ENCODE data around the gene MBD3L3. TPM values are rescaled to one million over a fixed set of nuclear protein-coding genes. Genes with fewer than 3 reads are reported as not detected.

Gene MBD3L3
- total and polyA plus RNA-seq, 9 of the 15 experiments (the other 6 are each of a cell fraction or from before 2014, with no cell fraction given): not detected

DNA sequence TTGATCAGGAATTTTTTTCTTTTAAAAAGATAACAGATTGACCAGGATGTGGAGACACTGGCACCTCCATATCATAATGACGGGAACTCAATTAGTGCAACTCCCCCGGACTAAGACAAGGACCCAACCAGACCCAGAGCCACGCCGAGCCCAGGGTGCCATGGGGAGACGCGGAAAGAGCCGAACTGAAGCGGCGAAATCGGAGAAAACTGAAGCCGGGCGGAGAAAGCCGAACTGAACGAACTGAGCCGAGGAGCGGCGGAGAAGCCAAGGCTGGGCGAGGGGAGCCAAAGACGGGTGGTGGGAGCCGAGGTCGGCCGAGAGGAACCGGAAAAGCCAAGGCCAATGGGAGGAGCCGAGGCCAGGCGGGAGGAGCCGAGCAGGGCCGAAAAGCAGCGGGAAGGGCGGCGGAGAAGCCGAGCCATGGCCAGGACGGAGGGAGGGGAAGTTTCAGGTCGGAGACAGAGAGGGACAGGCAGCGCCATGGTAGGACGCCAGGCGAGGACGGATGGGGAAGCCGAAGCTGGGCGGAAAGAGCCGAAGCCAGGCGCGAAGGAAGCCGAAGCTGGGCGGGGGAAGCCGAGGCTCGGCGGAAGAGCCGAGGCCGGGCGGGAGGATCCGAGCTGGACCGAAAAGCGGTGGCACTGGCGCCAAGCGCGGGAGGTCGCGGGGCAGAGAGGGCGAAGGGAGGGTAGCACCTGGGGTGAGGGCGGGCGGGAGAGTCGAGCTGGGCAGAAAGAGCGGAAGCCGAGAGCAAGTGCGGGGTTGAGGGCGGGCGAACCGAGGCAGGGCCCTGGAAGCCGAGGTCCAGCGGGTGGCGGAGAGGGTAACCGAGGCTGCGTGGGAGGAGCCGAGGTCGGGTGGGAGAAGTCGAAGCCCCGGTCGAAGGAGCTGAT is 40.5 kb upstream of the MBD3L3 start (continued):
- TF ChIP-seq, protein P1, sequence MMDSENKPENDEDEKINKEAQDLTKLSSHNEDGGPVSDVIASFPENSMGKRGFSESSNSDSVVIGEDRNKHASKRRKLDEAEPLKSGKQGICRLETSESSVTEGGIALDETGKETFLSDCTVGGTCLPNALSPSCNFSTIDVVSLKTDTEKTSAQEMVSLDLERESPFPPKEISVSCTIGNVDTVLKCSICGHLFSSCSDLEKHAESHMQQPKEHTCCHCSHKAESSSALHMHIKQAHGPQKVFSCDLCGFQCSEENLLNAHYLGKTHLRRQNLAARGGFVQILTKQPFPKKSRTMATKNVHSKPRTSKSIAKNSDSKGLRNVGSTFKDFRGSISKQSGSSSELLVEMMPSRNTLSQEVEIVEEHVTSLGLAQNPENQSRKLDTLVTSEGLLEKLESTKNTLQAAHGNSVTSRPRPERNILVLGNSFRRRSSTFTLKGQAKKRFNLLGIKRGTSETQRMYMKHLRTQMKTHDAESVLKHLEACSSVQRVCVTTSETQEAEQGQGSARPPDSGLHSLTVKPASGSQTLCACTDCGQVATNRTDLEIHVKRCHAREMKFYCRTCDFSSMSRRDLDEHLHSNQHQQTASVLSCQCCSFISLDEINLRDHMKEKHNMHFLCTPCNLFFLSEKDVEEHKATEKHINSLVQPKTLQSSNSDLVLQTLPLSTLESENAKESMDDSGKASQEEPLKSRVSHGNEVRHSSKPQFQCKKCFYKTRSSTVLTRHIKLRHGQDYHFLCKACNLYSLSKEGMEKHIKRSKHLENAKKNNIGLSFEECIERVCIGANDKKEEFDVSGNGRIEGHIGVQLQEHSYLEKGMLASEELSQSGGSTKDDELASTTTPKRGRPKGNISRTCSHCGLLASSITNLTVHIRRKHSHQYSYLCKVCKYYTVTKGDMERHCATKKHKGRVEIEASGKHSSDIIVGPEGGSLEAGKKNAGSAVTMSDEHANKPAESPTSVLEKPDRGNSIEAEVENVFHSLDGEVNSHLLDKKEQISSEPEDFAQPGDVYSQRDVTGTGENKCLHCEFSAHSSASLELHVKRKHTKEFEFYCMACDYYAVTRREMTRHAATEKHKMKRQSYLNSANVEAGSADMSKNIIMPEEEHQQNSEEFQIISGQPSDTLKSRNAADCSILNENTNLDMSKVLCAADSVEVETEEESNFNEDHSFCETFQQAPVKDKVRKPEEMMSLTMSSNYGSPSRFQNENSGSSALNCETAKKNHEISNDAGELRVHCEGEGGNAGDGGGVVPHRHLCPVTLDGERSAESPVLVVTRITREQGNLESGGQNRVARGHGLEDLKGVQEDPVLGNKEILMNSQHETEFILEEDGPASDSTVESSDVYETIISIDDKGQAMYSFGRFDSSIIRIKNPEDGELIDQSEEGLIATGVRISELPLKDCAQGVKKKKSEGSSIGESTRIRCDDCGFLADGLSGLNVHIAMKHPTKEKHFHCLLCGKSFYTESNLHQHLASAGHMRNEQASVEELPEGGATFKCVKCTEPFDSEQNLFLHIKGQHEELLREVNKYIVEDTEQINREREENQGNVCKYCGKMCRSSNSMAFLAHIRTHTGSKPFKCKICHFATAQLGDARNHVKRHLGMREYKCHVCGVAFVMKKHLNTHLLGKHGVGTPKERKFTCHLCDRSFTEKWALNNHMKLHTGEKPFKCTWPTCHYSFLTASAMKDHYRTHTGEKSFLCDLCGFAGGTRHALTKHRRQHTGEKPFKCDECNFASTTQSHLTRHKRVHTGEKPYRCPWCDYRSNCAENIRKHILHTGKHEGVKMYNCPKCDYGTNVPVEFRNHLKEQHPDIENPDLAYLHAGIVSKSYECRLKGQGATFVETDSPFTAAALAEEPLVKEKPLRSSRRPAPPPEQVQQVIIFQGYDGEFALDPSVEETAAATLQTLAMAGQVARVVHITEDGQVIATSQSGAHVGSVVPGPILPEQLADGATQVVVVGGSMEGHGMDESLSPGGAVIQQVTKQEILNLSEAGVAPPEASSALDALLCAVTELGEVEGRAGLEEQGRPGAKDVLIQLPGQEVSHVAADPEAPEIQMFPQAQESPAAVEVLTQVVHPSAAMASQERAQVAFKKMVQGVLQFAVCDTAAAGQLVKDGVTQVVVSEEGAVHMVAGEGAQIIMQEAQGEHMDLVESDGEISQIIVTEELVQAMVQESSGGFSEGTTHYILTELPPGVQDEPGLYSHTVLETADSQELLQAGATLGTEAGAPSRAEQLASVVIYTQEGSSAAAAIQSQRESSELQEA (IDR thresholded peaks at IDR 0.05; ENCODE audit: low read depth): peak; percentile 83
- TF ChIP-seq MCM7 (IDR thresholded peaks at IDR 0.05) (no peak), YY1 (IDR thresholded peaks at IDR 0.05; ENCODE audit: borderline replicate concordance in 1 of 3, control insufficient read depth in 1 of 3, extremely low read depth in 1 of 3, insufficient read depth in 3 of 3, insufficient read length in 1 of 3, insufficient replicate concordance in 2 of 3, low read depth in 1 of 3, low read length in 2 of 3) (peak in 1 of 3 experiments; percentile 69), ZFX (CRISPR knock-in tag; IDR thresholded peaks at IDR 0.05) (peak; percentile 50), KDM5B (IDR thresholded peaks at IDR 0.05; ENCODE audit: insufficient replicate concordance, low read depth, low read length) (peak; percentile 71), STAT5A (IDR thresholded peaks at IDR 0.05; ENCODE audit: borderline replicate concordance, low read length) (no peak), DMBX1 (CRISPR knock-in tag; IDR thresholded peaks at IDR 0.05; ENCODE audit: borderline replicate concordance) (no peak)
- TF ChIP-seq, protein P2, sequence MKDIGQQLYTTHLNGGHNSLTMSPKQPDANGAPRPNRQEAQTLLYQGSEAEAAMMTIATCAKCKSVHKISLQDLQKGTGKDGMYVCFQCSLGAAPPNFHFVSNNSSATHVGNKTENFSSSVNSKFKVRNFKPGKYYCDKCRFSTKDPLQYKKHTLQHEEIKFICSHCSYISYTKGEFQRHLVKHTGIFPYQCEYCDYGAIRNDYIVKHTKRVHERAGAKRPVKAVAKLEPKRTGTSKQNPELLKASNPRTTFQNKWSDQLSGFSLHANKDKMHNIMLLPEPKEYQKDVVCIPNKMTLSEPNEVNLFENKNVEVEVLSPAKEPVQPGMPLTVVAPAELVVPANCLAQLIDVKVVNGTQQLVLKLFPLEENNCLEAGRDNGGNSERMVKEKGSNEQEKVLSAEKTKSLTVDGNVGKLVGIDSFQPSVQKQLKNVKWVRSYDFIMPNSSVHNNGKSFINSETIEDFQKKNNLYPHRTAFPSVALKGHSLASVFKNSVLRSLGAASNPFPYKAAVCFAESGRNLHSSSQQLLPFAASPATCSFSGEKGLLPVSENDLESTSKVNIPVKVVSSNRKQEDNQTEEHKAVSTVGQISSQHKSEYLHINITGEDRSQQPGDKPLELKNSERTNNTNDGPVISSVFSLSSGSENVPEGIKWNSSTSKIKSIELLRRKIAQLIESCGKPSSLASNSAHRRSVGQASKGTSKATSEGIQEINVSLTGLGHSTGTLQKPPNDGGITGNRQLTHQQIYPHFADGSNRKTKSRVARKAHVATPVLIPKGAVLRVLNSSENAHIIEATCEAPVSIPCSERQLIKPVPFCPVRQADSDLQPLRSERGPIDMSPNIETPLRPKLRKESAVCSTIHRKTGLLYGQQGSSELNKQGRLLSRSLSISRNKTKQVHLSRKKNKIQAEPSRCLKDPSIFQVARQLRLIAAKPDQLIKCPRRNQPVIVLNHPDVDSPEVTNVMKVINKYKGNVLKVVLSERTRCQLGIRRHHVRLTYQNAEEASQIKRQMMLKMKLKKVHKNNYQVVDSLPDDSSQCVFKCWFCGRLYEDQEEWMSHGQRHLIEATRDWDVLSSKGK (CRISPR knock-in tag; IDR thresholded peaks at IDR 0.05): no peak
- TF ChIP-seq, protein P3, sequence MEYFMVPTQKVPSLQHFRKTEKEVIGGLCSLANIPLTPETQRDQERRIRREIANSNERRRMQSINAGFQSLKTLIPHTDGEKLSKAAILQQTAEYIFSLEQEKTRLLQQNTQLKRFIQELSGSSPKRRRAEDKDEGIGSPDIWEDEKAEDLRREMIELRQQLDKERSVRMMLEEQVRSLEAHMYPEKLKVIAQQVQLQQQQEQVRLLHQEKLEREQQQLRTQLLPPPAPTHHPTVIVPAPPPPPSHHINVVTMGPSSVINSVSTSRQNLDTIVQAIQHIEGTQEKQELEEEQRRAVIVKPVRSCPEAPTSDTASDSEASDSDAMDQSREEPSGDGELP (CRISPR knock-in tag; IDR thresholded peaks at IDR 0.05; ENCODE audit: borderline replicate concordance): peak; percentile 56; the same call in 1 of the 2 replicates

All from K562 (cell line).